Keratinocyte (primary cell): ENCODE results near the gene ARMH1.

Experiments used
- EZH2 ChIP-seq: IDR thresholded peaks from one replicate; pipeline ENCODE4 v1.6.1; 2012; ENCODE audit warnings: inconsistent platforms, mild to moderate bottlenecking, low read length, moderate library complexity
- TF ChIP-seq, protein P1 (sequence below), 3 experiments: IDR thresholded peaks in 1 of 3; conservative IDR thresholded peaks in 1 of 3; optimal IDR thresholded peaks in 1 of 3; 2 replicates in 2 of 3; 3 replicates in 1 of 3; pipeline versions ENCODE3 to v1.5.1; 2011; ENCODE audit warnings: low read length in 3 of 3, mild to moderate bottlenecking in 3 of 3, moderate library complexity in 2 of 3, control low read depth in 1 of 3, inconsistent platforms in 1 of 3; ENCODE audit not compliant: insufficient read depth in 2 of 3; ENCODE audit errors: extremely low read depth in 1 of 3

DNA sequence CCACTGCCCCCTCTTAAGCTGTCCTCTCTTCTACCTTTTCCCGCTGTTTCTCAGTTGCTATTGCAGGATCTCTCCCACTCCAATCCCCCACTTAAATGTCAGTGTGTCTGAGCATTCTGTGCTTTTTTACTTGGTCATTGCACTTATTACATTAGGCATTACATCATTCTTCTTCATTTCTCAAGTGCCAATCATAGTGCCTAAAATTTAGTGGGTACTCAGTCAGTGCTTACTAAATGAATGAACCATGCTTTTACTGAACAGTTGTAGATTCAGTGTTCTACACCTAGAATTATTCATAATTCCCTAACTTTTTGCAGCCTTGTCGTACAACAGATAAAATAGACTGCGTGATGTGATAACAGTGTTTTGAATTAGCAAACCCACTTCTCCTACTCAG, 19.4 kb downstream of the ARMH1 start:
- TF ChIP-seq, protein P1, sequence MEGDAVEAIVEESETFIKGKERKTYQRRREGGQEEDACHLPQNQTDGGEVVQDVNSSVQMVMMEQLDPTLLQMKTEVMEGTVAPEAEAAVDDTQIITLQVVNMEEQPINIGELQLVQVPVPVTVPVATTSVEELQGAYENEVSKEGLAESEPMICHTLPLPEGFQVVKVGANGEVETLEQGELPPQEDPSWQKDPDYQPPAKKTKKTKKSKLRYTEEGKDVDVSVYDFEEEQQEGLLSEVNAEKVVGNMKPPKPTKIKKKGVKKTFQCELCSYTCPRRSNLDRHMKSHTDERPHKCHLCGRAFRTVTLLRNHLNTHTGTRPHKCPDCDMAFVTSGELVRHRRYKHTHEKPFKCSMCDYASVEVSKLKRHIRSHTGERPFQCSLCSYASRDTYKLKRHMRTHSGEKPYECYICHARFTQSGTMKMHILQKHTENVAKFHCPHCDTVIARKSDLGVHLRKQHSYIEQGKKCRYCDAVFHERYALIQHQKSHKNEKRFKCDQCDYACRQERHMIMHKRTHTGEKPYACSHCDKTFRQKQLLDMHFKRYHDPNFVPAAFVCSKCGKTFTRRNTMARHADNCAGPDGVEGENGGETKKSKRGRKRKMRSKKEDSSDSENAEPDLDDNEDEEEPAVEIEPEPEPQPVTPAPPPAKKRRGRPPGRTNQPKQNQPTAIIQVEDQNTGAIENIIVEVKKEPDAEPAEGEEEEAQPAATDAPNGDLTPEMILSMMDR (optimal IDR thresholded peaks at IDR 0.05 in 1 of 3, IDR thresholded peaks at IDR 0.05 in 1 of 3, conservative IDR thresholded peaks at IDR 0.05 in 1 of 3; ENCODE audit: extremely low read depth in 1 of 3, insufficient read depth in 2 of 3, low read length in 3 of 3), result no peak
- no peak for TF ChIP-seq EZH2
